ENCODE results near the gene ANKRD13C. TPM values are rescaled to one million over a fixed set of nuclear protein-coding genes. Genes with fewer than 3 reads are reported as not detected.
A peak's percentile ranks its signal among the peaks of the same experiment; 100 is the strongest.

Gene ANKRD13C, protein sequence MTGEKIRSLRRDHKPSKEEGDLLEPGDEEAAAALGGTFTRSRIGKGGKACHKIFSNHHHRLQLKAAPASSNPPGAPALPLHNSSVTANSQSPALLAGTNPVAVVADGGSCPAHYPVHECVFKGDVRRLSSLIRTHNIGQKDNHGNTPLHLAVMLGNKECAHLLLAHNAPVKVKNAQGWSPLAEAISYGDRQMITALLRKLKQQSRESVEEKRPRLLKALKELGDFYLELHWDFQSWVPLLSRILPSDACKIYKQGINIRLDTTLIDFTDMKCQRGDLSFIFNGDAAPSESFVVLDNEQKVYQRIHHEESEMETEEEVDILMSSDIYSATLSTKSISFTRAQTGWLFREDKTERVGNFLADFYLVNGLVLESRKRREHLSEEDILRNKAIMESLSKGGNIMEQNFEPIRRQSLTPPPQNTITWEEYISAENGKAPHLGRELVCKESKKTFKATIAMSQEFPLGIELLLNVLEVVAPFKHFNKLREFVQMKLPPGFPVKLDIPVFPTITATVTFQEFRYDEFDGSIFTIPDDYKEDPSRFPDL
- total RNA-seq (10 to 100 TPM; 18.9 to 27.7 (median 23.2) TPM), polyA plus RNA-seq (1 to 10 TPM; 7.4 to 9.1 (median 8.2) TPM)
- long read RNA-seq, donor 1, full-length matches to known transcripts, result 3 of 3 reads
- long read RNA-seq, donor 1, partial matches to known transcripts, result 0 of 3 reads
- long read RNA-seq, donor 1, other reads (novel, unspliced or antisense), result 0 of 3 reads
- long read RNA-seq, donor 2, full-length matches to known transcripts, result 3 of 3 reads
- long read RNA-seq, donor 2, partial matches to known transcripts, result 0 of 3 reads
- long read RNA-seq, donor 2, other reads (novel, unspliced or antisense), result 0 of 3 reads

DNA sequence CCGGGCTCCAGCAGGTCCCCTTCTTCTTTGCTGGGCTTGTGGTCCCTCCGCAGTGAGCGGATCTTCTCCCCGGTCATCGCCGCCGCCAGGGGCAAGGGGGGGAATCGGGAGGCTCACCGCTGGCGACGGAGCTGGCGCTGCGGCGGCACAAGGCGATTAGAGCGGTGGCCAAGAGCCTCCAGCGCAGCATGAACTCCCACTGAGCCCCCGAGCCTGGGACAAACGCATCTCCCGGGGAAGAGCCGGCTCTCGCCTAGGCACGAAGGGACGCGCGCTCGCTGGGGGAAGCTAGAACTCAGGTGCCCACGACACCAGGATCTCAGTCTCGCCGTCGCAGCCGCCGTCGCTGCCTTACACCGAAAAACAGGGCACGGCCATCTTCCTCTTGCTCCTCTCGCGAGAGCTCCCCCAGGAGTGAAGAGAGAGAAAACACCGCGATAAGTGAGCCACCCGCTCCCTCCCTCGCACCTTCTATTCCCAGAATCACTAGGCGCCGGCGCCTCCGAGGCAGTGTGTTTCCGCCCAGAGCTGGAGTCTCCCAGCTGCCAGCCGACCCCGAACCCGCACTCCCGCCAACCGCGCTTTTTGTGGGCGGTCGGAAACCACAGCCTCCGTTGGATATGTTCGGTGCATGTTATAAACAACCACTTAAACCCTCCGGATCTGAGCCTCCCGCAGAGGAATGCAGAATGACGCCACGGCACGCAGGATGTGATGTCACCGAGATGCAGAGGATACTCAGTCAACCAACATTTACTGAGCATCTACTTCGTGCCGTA, at the start of gene ANKRD13C:
Gene ANKRD13C, minus strand, starts transcription at position 391 of the 779 bp plus-strand sequence. Its CDS starts 314 bp downstream, at position 77.
- H3K4me1 ChIP-seq, result peaks cover 30 to 60% (median 54%) of the 10 kb centered on the region in 6 donors
- intact Hi-C loops (cut with DNase I; ENCODE audit: low total_unique reads), result loop anchor here (10.0 kb wide), 1 partner anchor 60 kb away; the partner anchor contains the start of gene CTH

GRCh38 chr1:70403759-70404158, 49.2 kb upstream of the ANKRD13C start:
- TF ChIP-seq, protein P1, sequence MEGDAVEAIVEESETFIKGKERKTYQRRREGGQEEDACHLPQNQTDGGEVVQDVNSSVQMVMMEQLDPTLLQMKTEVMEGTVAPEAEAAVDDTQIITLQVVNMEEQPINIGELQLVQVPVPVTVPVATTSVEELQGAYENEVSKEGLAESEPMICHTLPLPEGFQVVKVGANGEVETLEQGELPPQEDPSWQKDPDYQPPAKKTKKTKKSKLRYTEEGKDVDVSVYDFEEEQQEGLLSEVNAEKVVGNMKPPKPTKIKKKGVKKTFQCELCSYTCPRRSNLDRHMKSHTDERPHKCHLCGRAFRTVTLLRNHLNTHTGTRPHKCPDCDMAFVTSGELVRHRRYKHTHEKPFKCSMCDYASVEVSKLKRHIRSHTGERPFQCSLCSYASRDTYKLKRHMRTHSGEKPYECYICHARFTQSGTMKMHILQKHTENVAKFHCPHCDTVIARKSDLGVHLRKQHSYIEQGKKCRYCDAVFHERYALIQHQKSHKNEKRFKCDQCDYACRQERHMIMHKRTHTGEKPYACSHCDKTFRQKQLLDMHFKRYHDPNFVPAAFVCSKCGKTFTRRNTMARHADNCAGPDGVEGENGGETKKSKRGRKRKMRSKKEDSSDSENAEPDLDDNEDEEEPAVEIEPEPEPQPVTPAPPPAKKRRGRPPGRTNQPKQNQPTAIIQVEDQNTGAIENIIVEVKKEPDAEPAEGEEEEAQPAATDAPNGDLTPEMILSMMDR (IDR thresholded peaks at IDR 0.05 in 8 of 11, conservative IDR thresholded peaks at IDR 0.05 in 3 of 11), result no peak
- no peak for TF ChIP-seq POLR2A (IDR thresholded peaks at IDR 0.05)
- no peak for TF ChIP-seq POLR2AphosphoS5 (IDR thresholded peaks at IDR 0.05)
- DNase-seq, result no peak
- Histone ChIP-seq H3K4me1 (no peaks in the 10 kb centered on the region), H3K4me3 (no peak overlapping the region), H3K9me3 (no peaks in the 10 kb centered on the region), H3K36me3 (no peaks in the 10 kb centered on the region), H3K27me3 (replicated peaks in 1 of 7) (peaks cover 0 to 4% (median 0%) of the 10 kb centered on the region in 7 donors), H3K27ac (no peak overlapping the region)
- WGBS, 5 donors, result 72 to 92% (median 84%) methylated on average over 2 of the region's 2 CpGs
- intact Hi-C loops (cut with DNase I; ENCODE audit: low total_unique reads), result no loop called here

More for the DNA sequence above, at the start of gene ANKRD13C:
- peaks cover 0 to 13% (median 7%) of the 10 kb centered on the region in 6 donors for H3K36me3 ChIP-seq
- H3K9me3 ChIP-seq, result no peaks in the 10 kb centered on the region
- no peaks in the 10 kb centered on the region for H3K27me3 ChIP-seq (replicated peaks in 1 of 7)
- WGBS, 5 donors, result 0 to 1% (median 0%) methylated on average over 32 to 65 of the region's 65 CpGs
- TF ChIP-seq POLR2AphosphoS5 (IDR thresholded peaks at IDR 0.05) (peak; percentile 94 to 96 (median 94)), POLR2A (IDR thresholded peaks at IDR 0.05) (peak in 2 of 3 donors; percentile 4 to 70)
- TF ChIP-seq, protein P1 (IDR thresholded peaks at IDR 0.05 in 8 of 11, conservative IDR thresholded peaks at IDR 0.05 in 3 of 11), result peak in 2 of 11 experiments; percentile 13 to 37
- H3K27ac ChIP-seq, result peak within 1 kb of the TSS; percentile 90 to 96 (median 92)
- H3K4me3 ChIP-seq, result peak within 1 kb of the TSS; percentile 79 to 91 (median 86)
- peak; percentile 95 for DNase-seq

DNA sequence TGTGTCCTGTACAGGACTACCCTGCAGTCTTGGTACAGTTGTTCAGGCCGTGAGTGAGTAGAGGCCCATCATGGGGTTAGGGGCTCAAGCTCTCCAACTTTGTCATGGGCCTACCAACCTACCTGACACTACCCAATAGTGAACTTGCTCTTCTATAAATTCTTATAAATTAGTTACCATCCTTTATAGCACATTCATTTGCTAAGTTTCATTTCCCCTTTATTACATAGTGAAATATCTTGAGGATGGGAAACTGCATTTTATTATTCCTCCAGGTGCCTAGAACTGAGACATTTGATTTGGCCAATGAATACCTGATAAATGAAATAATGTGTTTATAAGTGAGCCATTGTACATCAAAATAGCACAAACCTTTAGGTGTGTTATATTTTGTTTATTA, 47.5 kb upstream of the ANKRD13C start:
- intact Hi-C loops (cut with DNase I; ENCODE audit: low total_unique reads), result no loop called here
- DNase-seq, result no peak
- Histone ChIP-seq H3K9me3 (no peaks in the 10 kb centered on the region), H3K36me3 (no peaks in the 10 kb centered on the region), H3K27me3 (replicated peaks in 1 of 7) (peaks cover 0 to 4% (median 0%) of the 10 kb centered on the region in 7 donors), H3K27ac (no peak overlapping the region), H3K4me1 (no peaks in the 10 kb centered on the region), H3K4me3 (no peak overlapping the region)
- WGBS, 5 donors, result 76 to 91% (median 83%) methylated on average over 1 of the region's 1 CpG
- TF ChIP-seq, protein P1 (IDR thresholded peaks at IDR 0.05 in 8 of 11, conservative IDR thresholded peaks at IDR 0.05 in 3 of 11), result no peak
- TF ChIP-seq POLR2AphosphoS5 (IDR thresholded peaks at IDR 0.05) (no peak), POLR2A (IDR thresholded peaks at IDR 0.05) (no peak)

Measured in spleen (tissue), 13 donors.